MG63 (cell line): ENCODE results near the gene GALNTL6. TPM values are rescaled to one million over a fixed set of nuclear protein-coding genes. Genes with fewer than 3 reads are reported as not detected.

ENCODE experiments used
- DNase-seq: peaks from one replicate; pipeline ENCODE4 v3.0.0-alpha.2; 2020
- H3K27me3 ChIP-seq: fragments of 250-450 bp; sonication (Bioruptor Pico); 2 replicates; pipeline ENCODE4 v1.5.1; 2020; ENCODE audit warnings: mild to moderate bottlenecking, moderate library complexity
- H3K36me3 ChIP-seq: fragments of 250-450 bp; sonication (Bioruptor Pico); 2 replicates; pipeline ENCODE4 v1.5.1; 2020; ENCODE audit warnings: mild to moderate bottlenecking, moderate library complexity
- H3K4me3 ChIP-seq: fragments of 250-450 bp; sonication (Bioruptor Pico); 2 replicates; pipeline ENCODE4 v1.5.1; 2020; ENCODE audit warnings: mild to moderate bottlenecking, moderate library complexity
- H3K9me3 ChIP-seq: fragments of 250-450 bp; sonication (Bioruptor Pico); 2 replicates; pipeline ENCODE4 v1.5.1; 2020; ENCODE audit warnings: mild to moderate bottlenecking, moderate library complexity
- total RNA-seq: library from RNA; depleted of rRNA; stranded (reverse); fragments of >200 nt; shearing (Covaris generic); gene quantifications from 2 replicates; pipeline ENCODE4 v1.2.3, GENCODE V29; 2014; ENCODE audit warnings: low replicate concordance

The GALNTL6 gene
- total RNA-seq, 1 experiment from 2014 or later, result not detected

GRCh38 chr4:172657081-172657480 is 843.9 kb downstream of the GALNTL6 start:
- Histone ChIP-seq H3K36me3 (no peaks in the 10 kb centered on the region), H3K9me3 (no peaks in the 10 kb centered on the region), H3K27me3 (no peaks in the 10 kb centered on the region), H3K4me3 (no peak overlapping the region)
- no peak for DNase-seq

- no peaks in the 10 kb centered on the region for H3K36me3 ChIP-seq
- DNase-seq, result no peak
- H3K9me3 ChIP-seq, result no peaks in the 10 kb centered on the region
- H3K27me3 ChIP-seq, result no peaks in the 10 kb centered on the region
- H3K4me3 ChIP-seq, result no peak overlapping the region
Observed at GRCh38 chr4:172660251-172660650, 847.0 kb downstream of the GALNTL6 start.

- Histone ChIP-seq H3K4me3 (no peak overlapping the region), H3K36me3 (no peaks in the 10 kb centered on the region), H3K9me3 (no peaks in the 10 kb centered on the region), H3K27me3 (no peaks in the 10 kb centered on the region)
- DNase-seq, result no peak
Observed at GRCh38 chr4:172662113-172662512, 848.9 kb downstream of the GALNTL6 start.

- Histone ChIP-seq H3K9me3 (no peaks in the 10 kb centered on the region), H3K27me3 (no peaks in the 10 kb centered on the region), H3K4me3 (no peak overlapping the region), H3K36me3 (no peaks in the 10 kb centered on the region)
- no peak for DNase-seq
Observed at GRCh38 chr4:172666711-172667368, 853.6 kb downstream of the GALNTL6 start.

GRCh38 chr4:172674811-172675210 is 861.6 kb downstream of the GALNTL6 start:
- DNase-seq, result no peak
- Histone ChIP-seq H3K36me3 (no peaks in the 10 kb centered on the region), H3K27me3 (no peaks in the 10 kb centered on the region), H3K4me3 (no peak overlapping the region), H3K9me3 (no peaks in the 10 kb centered on the region)

- Histone ChIP-seq H3K9me3 (no peaks in the 10 kb centered on the region), H3K4me3 (no peak overlapping the region), H3K36me3 (no peaks in the 10 kb centered on the region), H3K27me3 (no peaks in the 10 kb centered on the region)
- DNase-seq, result no peak
Observed at GRCh38 chr4:172675232-172675631, 862.0 kb downstream of the GALNTL6 start.

GRCh38 chr4:172680691-172681090 is 867.5 kb downstream of the GALNTL6 start:
- DNase-seq, result no peak
- Histone ChIP-seq H3K4me3 (no peak overlapping the region), H3K36me3 (no peaks in the 10 kb centered on the region), H3K27me3 (no peaks in the 10 kb centered on the region), H3K9me3 (no peaks in the 10 kb centered on the region)

GRCh38 chr4:172683021-172683420 is 869.8 kb downstream of the GALNTL6 start:
- Histone ChIP-seq H3K36me3 (no peaks in the 10 kb centered on the region), H3K27me3 (no peaks in the 10 kb centered on the region), H3K4me3 (no peak overlapping the region), H3K9me3 (no peaks in the 10 kb centered on the region)
- DNase-seq, result no peak

GRCh38 chr4:172686021-172686420 is 872.8 kb downstream of the GALNTL6 start:
- no peak overlapping the region for H3K4me3 ChIP-seq

GRCh38 chr4:172688534-172688933 is 875.3 kb downstream of the GALNTL6 start:
- Histone ChIP-seq H3K36me3 (no peaks in the 10 kb centered on the region), H3K4me3 (no peak overlapping the region), H3K9me3 (no peaks in the 10 kb centered on the region), H3K27me3 (no peaks in the 10 kb centered on the region)
- DNase-seq, result no peak

More at GRCh38 chr4:172686021-172686420, 872.8 kb downstream of the GALNTL6 start:
- no peaks in the 10 kb centered on the region for H3K27me3 ChIP-seq
- no peak for DNase-seq
- no peaks in the 10 kb centered on the region for H3K36me3 ChIP-seq
- no peaks in the 10 kb centered on the region for H3K9me3 ChIP-seq

GRCh38 chr4:172691552-172691951 is 878.3 kb downstream of the GALNTL6 start:
- Histone ChIP-seq H3K4me3 (no peak overlapping the region), H3K9me3 (no peaks in the 10 kb centered on the region), H3K36me3 (no peaks in the 10 kb centered on the region), H3K27me3 (no peaks in the 10 kb centered on the region)
- no peak for DNase-seq

- Histone ChIP-seq H3K4me3 (no peak overlapping the region), H3K9me3 (no peaks in the 10 kb centered on the region), H3K27me3 (no peaks in the 10 kb centered on the region), H3K36me3 (no peaks in the 10 kb centered on the region)
- no peak for DNase-seq
Observed at GRCh38 chr4:172692701-172693100, 879.5 kb downstream of the GALNTL6 start.

- no peak for DNase-seq
- Histone ChIP-seq H3K27me3 (no peaks in the 10 kb centered on the region), H3K36me3 (no peaks in the 10 kb centered on the region), H3K9me3 (no peaks in the 10 kb centered on the region), H3K4me3 (no peak overlapping the region)
Observed at GRCh38 chr4:172698256-172698655, 885.1 kb downstream of the GALNTL6 start.

- Histone ChIP-seq H3K36me3 (no peaks in the 10 kb centered on the region), H3K27me3 (no peaks in the 10 kb centered on the region), H3K4me3 (no peak overlapping the region), H3K9me3 (no peaks in the 10 kb centered on the region)
- DNase-seq, result no peak
Observed at GRCh38 chr4:172705565-172705964, 892.4 kb downstream of the GALNTL6 start.

- H3K36me3 ChIP-seq, result no peaks in the 10 kb centered on the region
- DNase-seq, result no peak
Observed at GRCh38 chr4:172706000-172706399, 892.8 kb downstream of the GALNTL6 start.

GRCh38 chr4:172707622-172708021 is 894.4 kb downstream of the GALNTL6 start:
- no peaks in the 10 kb centered on the region for H3K9me3 ChIP-seq

More at GRCh38 chr4:172706000-172706399, 892.8 kb downstream of the GALNTL6 start:
- Histone ChIP-seq H3K27me3 (no peaks in the 10 kb centered on the region), H3K4me3 (no peak overlapping the region), H3K9me3 (no peaks in the 10 kb centered on the region)

GRCh38 chr4:172708184-172708583 is 895.0 kb downstream of the GALNTL6 start:
- Histone ChIP-seq H3K4me3 (no peak overlapping the region), H3K27me3 (no peaks in the 10 kb centered on the region), H3K36me3 (no peaks in the 10 kb centered on the region), H3K9me3 (no peaks in the 10 kb centered on the region)
- DNase-seq, result no peak

More at GRCh38 chr4:172707622-172708021, 894.4 kb downstream of the GALNTL6 start:
- Histone ChIP-seq H3K36me3 (no peaks in the 10 kb centered on the region), H3K27me3 (no peaks in the 10 kb centered on the region), H3K4me3 (no peak overlapping the region)
- no peak for DNase-seq

- Histone ChIP-seq H3K36me3 (no peaks in the 10 kb centered on the region), H3K9me3 (no peaks in the 10 kb centered on the region), H3K4me3 (no peak overlapping the region), H3K27me3 (no peaks in the 10 kb centered on the region)
- no peak for DNase-seq
Observed at GRCh38 chr4:172709376-172709775, 896.2 kb downstream of the GALNTL6 start.
